GM12872 (cell line): ENCODE measurements around the gene CD3E.

Source experiments
- CTCF ChIP-seq: IDR thresholded peaks from 3 replicates; pipeline ENCODE4 v1.5.1; 2011; ENCODE audit warnings: low read depth, mild to moderate bottlenecking, low read length, moderate library complexity; ENCODE audit not compliant: insufficient read depth

CD3E gene

GRCh38 chr11:118322721-118323120 lies 18.2 kb downstream of the CD3E start:
- no peak for TF ChIP-seq CTCF

- no peak for TF ChIP-seq CTCF
Observed at GRCh38 chr11:118325283-118325682, 20.8 kb downstream of the CD3E start.

DNA sequence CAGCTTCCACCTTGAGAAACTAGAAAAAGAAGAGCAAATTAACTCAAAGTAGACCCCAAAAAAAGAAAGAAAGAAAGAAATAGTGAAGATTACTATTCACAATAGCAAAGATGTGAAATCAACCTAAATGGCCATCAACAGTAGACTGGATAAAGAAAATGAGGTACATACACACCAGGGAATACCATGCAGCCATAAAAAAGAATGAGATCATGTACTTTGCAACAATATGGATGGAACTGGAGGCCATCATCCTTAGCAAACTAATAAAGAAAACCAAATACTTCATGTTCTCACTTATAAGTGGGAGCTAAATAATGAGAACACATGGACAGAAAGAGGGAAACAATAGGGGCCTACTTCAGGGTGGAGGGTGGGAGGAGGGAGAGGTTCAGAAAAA lies 24.2 kb downstream of the CD3E start:
- TF ChIP-seq CTCF = no peak

- TF ChIP-seq CTCF = no peak
Observed at GRCh38 chr11:118334745-118335144, 30.2 kb downstream of the CD3E start.

DNA sequence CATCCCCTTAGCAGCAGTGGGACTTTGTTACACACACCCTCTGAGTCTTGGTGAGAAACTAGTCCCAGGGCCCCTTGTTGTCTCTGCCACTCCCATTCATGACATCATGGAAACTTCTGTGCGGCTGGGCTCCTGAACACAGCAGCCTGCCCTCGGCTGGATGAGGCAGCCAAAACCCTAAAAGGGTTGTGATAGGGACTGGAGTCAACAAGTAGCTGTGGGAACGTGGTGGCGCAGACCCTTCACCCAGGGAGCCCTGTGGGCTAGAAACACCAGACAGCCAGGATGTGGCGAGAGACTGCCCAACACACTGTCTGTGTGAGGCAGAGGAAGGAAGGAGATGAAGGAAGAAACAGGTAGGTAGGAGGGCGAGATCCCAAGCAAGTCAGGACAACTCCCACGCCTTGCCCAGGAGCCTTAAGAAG lies 34.1 kb downstream of the CD3E start:
- TF ChIP-seq CTCF = no peak

DNA sequence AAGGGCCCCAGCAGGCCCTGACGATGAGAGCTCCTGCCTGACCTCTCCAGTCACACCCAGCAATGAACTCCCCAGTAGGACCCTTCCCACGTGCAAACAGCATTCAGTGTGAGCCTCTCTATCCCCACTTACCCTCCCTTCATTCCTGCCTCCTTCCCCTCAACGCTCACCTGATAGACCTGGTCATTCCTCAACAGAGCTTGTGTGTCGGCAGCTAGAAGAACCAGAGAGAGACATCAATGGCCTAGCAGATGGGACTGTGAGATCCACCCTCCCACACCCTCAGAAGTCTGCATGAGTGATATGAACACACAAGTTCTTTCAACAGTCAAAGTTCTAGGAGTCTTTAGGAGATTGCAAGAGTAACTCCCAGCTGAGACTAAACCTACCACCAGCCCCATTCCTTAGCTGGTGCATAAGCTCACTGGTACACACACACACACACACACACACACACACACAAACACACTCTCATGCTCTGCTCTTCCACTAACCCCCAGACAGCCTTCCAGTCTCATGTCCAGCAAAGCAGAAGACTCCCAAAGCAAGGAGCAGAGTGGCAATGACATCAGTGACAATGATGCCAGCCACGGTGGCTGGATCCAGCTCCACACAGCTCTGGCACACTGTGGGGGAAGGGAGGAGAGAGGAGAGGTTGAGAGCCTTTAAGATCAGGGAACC lies 34.9 kb downstream of the CD3E start:
- no peak for TF ChIP-seq CTCF

GRCh38 chr11:118340449-118340848 lies 35.9 kb downstream of the CD3E start:
- no peak for TF ChIP-seq CTCF
